Thyroid gland (tissue), 4 donors: ENCODE data around the gene CLEC2L.

ENCODE experiments used
- CTCF ChIP-seq, 6 experiments: fragments of 200-600 bp in 3 of 6; fragments of 450-650 bp in 3 of 6; sonication (generic) in 3 of 6; IDR thresholded peaks; one replicate each; pipeline ENCODE4 v1.5.1; 2016 to 2019; ENCODE audit warnings: antibody characterized with exemption in 6 of 6, mild to moderate bottlenecking in 2 of 6, inconsistent platforms in 1 of 6, moderate library complexity in 1 of 6
- POLR2A ChIP-seq, 2 donors: fragments of 450-650 bp; IDR thresholded peaks; one replicate each; pipeline ENCODE4 v1.6.1; 2017; ENCODE audit warnings: antibody characterized with exemption in 2 of 2, mild to moderate bottlenecking in 2 of 2, moderate library complexity in 1 of 2

GRCh38 chr7:139573871-139574270, 50.4 kb downstream of the CLEC2L start:
- TF ChIP-seq POLR2A (IDR thresholded peaks at IDR 0.05) (no peak), CTCF (IDR thresholded peaks at IDR 0.05) (no peak)
